Astrocyte (in vitro differentiated cells and primary cell): Measurements from ENCODE around the gene UVRAG.

ENCODE experiments used
- CTCF ChIP-seq: IDR thresholded peaks from 2 replicates; pipeline ENCODE4 v1.5.1; 2011; ENCODE audit warnings: low read depth, mild to moderate bottlenecking, inconsistent platforms, low read length, moderate library complexity; ENCODE audit not compliant: insufficient read depth
- EZH2 ChIP-seq: IDR thresholded peaks from 2 replicates; pipeline ENCODE4 v1.6.1; 2012; ENCODE audit warnings: mild to moderate bottlenecking, low read length, inconsistent platforms; ENCODE audit not compliant: insufficient read depth

DNA sequence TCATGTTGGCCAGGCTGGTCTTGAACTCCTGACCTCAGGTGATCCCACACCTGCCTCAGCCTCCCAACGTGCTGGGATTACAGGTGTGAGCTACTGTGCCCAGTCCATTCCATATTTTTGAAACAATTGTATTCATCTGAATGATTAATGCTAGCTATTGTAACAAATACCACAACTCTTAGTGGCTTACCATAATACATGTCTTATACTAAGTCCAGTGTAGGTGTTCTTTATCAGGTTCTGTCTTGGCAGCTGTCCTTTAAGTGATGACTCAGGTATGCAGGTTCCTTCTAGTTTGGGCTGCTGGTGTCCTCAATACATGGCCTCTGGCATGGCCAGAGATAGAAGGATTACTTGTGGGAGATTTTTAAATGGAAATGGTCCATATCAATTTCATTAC is 39.0 kb downstream of the UVRAG start:
- no peak for TF ChIP-seq CTCF
- TF ChIP-seq EZH2 = no peak
